ENCODE measurements around the gene NCBP3. TPM values are rescaled to one million over a fixed set of nuclear protein-coding genes. Genes with fewer than 3 reads are reported as not detected.
A peak's percentile ranks its signal among the peaks of the same experiment; 100 is the strongest.
"Not testable (repeated sequence)": the region's sequence is repeated elsewhere in the genome, so short reads cannot be mapped to it uniquely, and the experiment has no call there.

NCBP3 gene
- total RNA-seq, 1 donor from 2014 or later, result 14.9 TPM

GRCh38 chr17:3846437-3847164 is 555 bp upstream of the NCBP3 start:
- ATAC-seq, result no peak

GRCh38 chr17:3845291-3845620 is 790 bp downstream of the NCBP3 start:
- ATAC-seq, result peak; percentile 41

GRCh38 chr17:3844556-3844955 is 1.5 kb downstream of the NCBP3 start:
- ATAC-seq, result not testable (repeated sequence)

- ATAC-seq, result peak; percentile 31
These were observed 2.0 kb downstream of the NCBP3 start for GRCh38 chr17:3843935-3844516.

GRCh38 chr17:3838206-3838605 is 7.8 kb downstream of the NCBP3 start:
- peak; percentile 86 for ATAC-seq

GRCh38 chr17:3836551-3836950 is 9.5 kb downstream of the NCBP3 start:
- no peak for ATAC-seq

GRCh38 chr17:3835410-3836229 is 10.4 kb downstream of the NCBP3 start:
- ATAC-seq, result no peak

- ATAC-seq, result no peak
These were observed 11.2 kb downstream of the NCBP3 start for GRCh38 chr17:3834811-3835210.

- no peak for ATAC-seq
These were observed 17.2 kb downstream of the NCBP3 start for GRCh38 chr17:3828852-3829232.

GRCh38 chr17:3828151-3828851 is 17.7 kb downstream of the NCBP3 start:
- no peak for ATAC-seq

- peak; percentile 56 for ATAC-seq
These were observed 18.8 kb downstream of the NCBP3 start for GRCh38 chr17:3827124-3827773.

- ATAC-seq, result no peak
These were observed 19.9 kb downstream of the NCBP3 start for GRCh38 chr17:3826191-3826590.

GRCh38 chr17:3821101-3821500 is 24.9 kb downstream of the NCBP3 start:
- ATAC-seq, result no peak

- no peak for ATAC-seq
These were observed 27.3 kb downstream of the NCBP3 start for GRCh38 chr17:3818786-3819185.

- no peak for ATAC-seq
These were observed 28.0 kb downstream of the NCBP3 start for GRCh38 chr17:3817851-3818605.

GRCh38 chr17:3815925-3816324 is 30.1 kb downstream of the NCBP3 start:
- no peak for ATAC-seq

GRCh38 chr17:3815122-3815521 is 30.9 kb downstream of the NCBP3 start:
- no peak for ATAC-seq

- ATAC-seq, result no peak
These were observed 31.7 kb downstream of the NCBP3 start for GRCh38 chr17:3814361-3814760.

- no peak for ATAC-seq
These were observed 32.9 kb downstream of the NCBP3 start for GRCh38 chr17:3813171-3813570.

- ATAC-seq, result peak; percentile 14
These were observed 33.3 kb downstream of the NCBP3 start for GRCh38 chr17:3812771-3813170.

- no peak for ATAC-seq
These were observed 33.8 kb downstream of the NCBP3 start for GRCh38 chr17:3812284-3812683.

GRCh38 chr17:3810019-3810418 is 36.0 kb downstream of the NCBP3 start:
- ATAC-seq, result no peak
